GM20431 (cell line): ENCODE data around the gene EPB41L1.

Experiments used
- in situ Hi-C: fragments of 300-500 bp; cut with MseI, MboI; formaldehyde crosslinking; loops from one replicate; pipeline ENCODE4 v1.15.0; 2020; ENCODE audit warnings: low sequenced_read_pairs; ENCODE audit not compliant: unreplicated experiment

EPB41L1 gene

GRCh38 chr20:36153204-36153603 lies 1.3 kb upstream of the EPB41L1 start:
- in situ Hi-C loops: no loop called here

GRCh38 chr20:36153736-36154699 lies 522 bp upstream of the EPB41L1 start:
- in situ Hi-C loops: no loop called here

GRCh38 chr20:36155629-36155971 lies 1.1 kb downstream of the EPB41L1 start:
- in situ Hi-C loops: no loop called here

GRCh38 chr20:36155991-36156390 lies 1.5 kb downstream of the EPB41L1 start:
- in situ Hi-C loops: no loop called here

- in situ Hi-C loops: no loop called here
Observed at GRCh38 chr20:36157610-36158009, 3.1 kb downstream of the EPB41L1 start.

GRCh38 chr20:36158160-36158741 lies 3.7 kb downstream of the EPB41L1 start:
- in situ Hi-C loops: no loop called here

GRCh38 chr20:36159833-36160232 lies 5.3 kb downstream of the EPB41L1 start:
- in situ Hi-C loops: no loop called here

GRCh38 chr20:36162272-36162966 lies 7.9 kb downstream of the EPB41L1 start:
- in situ Hi-C loops: no loop called here

- in situ Hi-C loops: no loop called here
Observed at GRCh38 chr20:36167902-36168503, 13.5 kb downstream of the EPB41L1 start.

GRCh38 chr20:36170542-36171215 lies 16.1 kb downstream of the EPB41L1 start:
- in situ Hi-C loops: no loop called here

GRCh38 chr20:36173451-36173933 lies 19.0 kb downstream of the EPB41L1 start:
- in situ Hi-C loops: no loop called here

GRCh38 chr20:36175016-36175415 lies 20.5 kb downstream of the EPB41L1 start:
- in situ Hi-C loops: no loop called here

- in situ Hi-C loops: no loop called here
Observed at GRCh38 chr20:36175475-36175995, 21.0 kb downstream of the EPB41L1 start.

GRCh38 chr20:36177716-36178115 lies 23.2 kb downstream of the EPB41L1 start:
- in situ Hi-C loops: no loop called here

GRCh38 chr20:36179170-36179945 lies 24.8 kb downstream of the EPB41L1 start:
- in situ Hi-C loops: no loop called here

- in situ Hi-C loops: no loop called here
Observed at GRCh38 chr20:36180323-36180722, 25.8 kb downstream of the EPB41L1 start.

- in situ Hi-C loops: no loop called here
Observed at GRCh38 chr20:36181934-36182603, 27.5 kb downstream of the EPB41L1 start.

GRCh38 chr20:36182604-36183154 lies 28.1 kb downstream of the EPB41L1 start:
- in situ Hi-C loops: no loop called here
